ENCODE results near the gene ZEB2. TPM values are rescaled to one million over a fixed set of nuclear protein-coding genes. Genes with fewer than 3 reads are reported as not detected.

The ZEB2 gene
- total and polyA plus RNA-seq, 2 of the 8 experiments (the other 6 are each of a cell fraction or from before 2014, with no cell fraction given): 0.38 TPM; not detected in 1

DNA sequence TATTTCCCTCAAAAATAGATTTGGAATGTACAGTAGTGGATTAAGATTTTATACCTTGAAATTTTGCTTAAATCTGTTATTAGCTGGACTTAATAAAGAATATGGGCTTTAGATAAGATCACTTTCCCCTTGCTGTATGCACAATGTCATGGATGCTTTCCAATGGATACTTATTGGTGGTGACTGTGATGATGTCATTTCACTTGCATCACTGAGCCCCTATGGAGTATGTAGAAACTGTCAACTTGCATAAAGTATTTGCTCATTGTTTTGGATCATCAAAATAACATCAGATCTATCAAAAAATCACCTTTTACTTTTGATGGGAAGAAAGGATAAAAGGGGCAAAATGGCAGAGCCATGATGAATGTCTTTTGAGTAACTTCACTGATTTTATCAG lies 112.7 kb downstream of the ZEB2 start:
- no peaks in the 10 kb centered on the region for H3K36me3 ChIP-seq (ENCODE audit: control insufficient read depth in 2 of 4, insufficient read depth in 4 of 4, low read length in 3 of 4)
- no peak overlapping the region for H3K14ac ChIP-seq (ENCODE audit: insufficient read length)

More for the DNA sequence above, 112.7 kb downstream of the ZEB2 start:
- H3K4me3 ChIP-seq (ENCODE audit: extremely low read depth in 1 of 4, insufficient read depth in 2 of 4, low read depth in 3 of 4, low read length in 4 of 4): no peak overlapping the region
- H4K20me1 ChIP-seq (replicated peaks in 1 of 2; ENCODE audit: control insufficient read depth in 1 of 2, insufficient read depth in 2 of 2, low read length in 2 of 2): no peaks in the 10 kb centered on the region
- TF ChIP-seq NANOG (IDR thresholded peaks at IDR 0.05; ENCODE audit: insufficient read depth, low read depth, low read length, poor library complexity, severe bottlenecking) (no peak), KDM4A (IDR thresholded peaks at IDR 0.05; ENCODE audit: low read depth, low read length, severe bottlenecking) (no peak), TAF7 (optimal IDR thresholded peaks at IDR 0.05; ENCODE audit: borderline replicate concordance, low read depth, low read length) (no peak)
- H3K4me1 ChIP-seq (replicated peaks in 1 of 4; ENCODE audit: control insufficient read depth in 3 of 4, insufficient read depth in 4 of 4, low read length in 3 of 4): peaks cover 0 to 2% (median 0%) of the 10 kb centered on the region in 4 experiments; a peak in 2 of 7 replicates
- H3K4me2 ChIP-seq (ENCODE audit: insufficient read depth in 1 of 2, low read depth in 2 of 2, low read length in 2 of 2): no peak overlapping the region
- H3K27ac ChIP-seq (ENCODE audit: low read depth, low read length): no peak overlapping the region
- no peak overlapping the region for H3K23ac ChIP-seq (ENCODE audit: insufficient read length)
- H2BK20ac ChIP-seq (ENCODE audit: low read length): no peak overlapping the region
- H2AK5ac ChIP-seq (ENCODE audit: low read depth, low read length): no peak overlapping the region
- H2BK15ac ChIP-seq (ENCODE audit: low read length): no peak overlapping the region
- no peak overlapping the region for H4K91ac ChIP-seq (replicated peaks; ENCODE audit: insufficient read length, low read length)
- no peak overlapping the region for H3K9ac ChIP-seq (replicated peaks in 1 of 4; ENCODE audit: extremely low read depth in 1 of 4, low read depth in 3 of 4, low read length in 3 of 4)
- no peaks in the 10 kb centered on the region for H3K27me3 ChIP-seq (replicated peaks in 1 of 4; ENCODE audit: control insufficient read depth in 3 of 4, extremely low read depth in 1 of 4, insufficient read depth in 3 of 4, low read length in 3 of 4)
- no peak overlapping the region for H3K4ac ChIP-seq (replicated peaks; ENCODE audit: insufficient read length, low read depth, low read length)
- FAIRE-seq: no peak
- H3K56ac ChIP-seq (replicated peaks; ENCODE audit: insufficient read length, low read depth, low read length): no peak overlapping the region
- H3K9me3 ChIP-seq (ENCODE audit: insufficient read depth in 2 of 2, low read depth in 1 of 2, low read length in 1 of 2): no peaks in the 10 kb centered on the region
- no peak overlapping the region for H4K5ac ChIP-seq (ENCODE audit: insufficient read length, low read depth, low read length)
- peaks cover 2% of the 10 kb centered on the region; the same call in 1 of the 2 replicates for H3K23me2 ChIP-seq (ENCODE audit: low read depth, low read length)
- H2BK120ac ChIP-seq (replicated peaks; ENCODE audit: low read depth, low read length): no peak overlapping the region
- ChIA-PET CTCF (ENCODE audit: partially characterized antibody) (interaction anchor here (1.2 kb wide), 1 partner anchor 12 kb away, joined by 3 read pairs; no protein-coding TSS in a partner anchor), POLR2A (ENCODE audit: partially characterized antibody) (no interaction called here)
- DNase-seq (ENCODE audit: low read depth in 1 of 2, low spot score in 2 of 2): no peak
- H4K8ac ChIP-seq (ENCODE audit: extremely low read depth, insufficient read depth, low read length): no peak overlapping the region
- H3K18ac ChIP-seq (ENCODE audit: extremely low read depth, low read length): no peak overlapping the region
- no peak overlapping the region for H2AFZ ChIP-seq (ENCODE audit: low read length)
- no peaks in the 10 kb centered on the region for H3K79me2 ChIP-seq (ENCODE audit: control insufficient read depth in 1 of 2, insufficient read depth in 2 of 2, low read length in 2 of 2)
- H2BK5ac ChIP-seq (ENCODE audit: low read depth, low read length): no peak overlapping the region
- H2BK12ac ChIP-seq (ENCODE audit: low read depth, low read length): no peak overlapping the region
- H3K79me1 ChIP-seq (ENCODE audit: low read depth, low read length): no peaks in the 10 kb centered on the region
